ENCODE data around the gene ARHGAP4.
A peak's percentile ranks its signal among the peaks of the same experiment; 100 is the strongest.

Gene ARHGAP4

GRCh38 chrX:153925387-153925738 lies 701 bp downstream of the ARHGAP4 start:
- Histone ChIP-seq H3K9me3 (ENCODE audit: control insufficient read depth, low read length) (no peaks in the 10 kb centered on the region), H3K27ac (ENCODE audit: low read depth, low read length, severe bottlenecking) (no peak overlapping the region), H3K4me1 (ENCODE audit: control insufficient read depth, insufficient read depth, low read length, poor library complexity, severe bottlenecking) (peaks cover 14% of the 10 kb centered on the region), H3K4me3 (ENCODE audit: extremely low read depth, insufficient read depth, low read length, poor library complexity, severe bottlenecking) (peak overlapping the region; percentile 19), H3K36me3 (ENCODE audit: control insufficient read depth, insufficient read depth, low read length) (peaks cover 3% of the 10 kb centered on the region)
- WGBS, 2 experiments (ENCODE audit: insufficient coverage in 2 of 2) = 80 to 83% methylated on average over 1 of the region's 4 CpGs

GRCh38 chrX:153924149-153924861 lies 1.8 kb downstream of the ARHGAP4 start:
- no peaks in the 10 kb centered on the region for H3K9me3 ChIP-seq (ENCODE audit: control insufficient read depth, low read length)
- H3K4me3 ChIP-seq (ENCODE audit: extremely low read depth, insufficient read depth, low read length, poor library complexity, severe bottlenecking) = no peak overlapping the region
- no peak overlapping the region for H3K27ac ChIP-seq (ENCODE audit: low read depth, low read length, severe bottlenecking)
- 66 to 74% methylated on average over 7 to 10 of the region's 14 CpGs for WGBS, 2 experiments (ENCODE audit: insufficient coverage in 2 of 2)
- H3K4me1 ChIP-seq (ENCODE audit: control insufficient read depth, insufficient read depth, low read length, poor library complexity, severe bottlenecking) = peaks cover 14% of the 10 kb centered on the region
- no peaks in the 10 kb centered on the region for H3K36me3 ChIP-seq (ENCODE audit: control insufficient read depth, insufficient read depth, low read length)

- no peak overlapping the region for H3K27ac ChIP-seq (ENCODE audit: low read depth, low read length, severe bottlenecking)
- no peaks in the 10 kb centered on the region for H3K9me3 ChIP-seq (ENCODE audit: control insufficient read depth, low read length)
- no peaks in the 10 kb centered on the region for H3K36me3 ChIP-seq (ENCODE audit: control insufficient read depth, insufficient read depth, low read length)
- WGBS, 2 experiments (ENCODE audit: insufficient coverage in 2 of 2) = 73 to 91% methylated on average over 8 to 9 of the region's 25 CpGs
- H3K4me3 ChIP-seq (ENCODE audit: extremely low read depth, insufficient read depth, low read length, poor library complexity, severe bottlenecking) = no peak overlapping the region
- peaks cover 14% of the 10 kb centered on the region for H3K4me1 ChIP-seq (ENCODE audit: control insufficient read depth, insufficient read depth, low read length, poor library complexity, severe bottlenecking)
Measured at GRCh38 chrX:153922932-153923857, 2.9 kb downstream of the ARHGAP4 start.

GRCh38 chrX:153921511-153922446 lies 4.3 kb downstream of the ARHGAP4 start:
- Histone ChIP-seq H3K9me3 (ENCODE audit: control insufficient read depth, low read length) (no peaks in the 10 kb centered on the region), H3K4me3 (ENCODE audit: extremely low read depth, insufficient read depth, low read length, poor library complexity, severe bottlenecking) (no peak overlapping the region), H3K36me3 (ENCODE audit: control insufficient read depth, insufficient read depth, low read length) (no peaks in the 10 kb centered on the region), H3K27ac (ENCODE audit: low read depth, low read length, severe bottlenecking) (no peak overlapping the region), H3K4me1 (ENCODE audit: control insufficient read depth, insufficient read depth, low read length, poor library complexity, severe bottlenecking) (peaks cover 11% of the 10 kb centered on the region)
- WGBS, 2 experiments (ENCODE audit: insufficient coverage in 2 of 2) = 98% methylated on average over 7 to 10 of the region's 40 CpGs

- Histone ChIP-seq H3K9me3 (ENCODE audit: control insufficient read depth, low read length) (no peaks in the 10 kb centered on the region), H3K27ac (ENCODE audit: low read depth, low read length, severe bottlenecking) (no peak overlapping the region), H3K36me3 (ENCODE audit: control insufficient read depth, insufficient read depth, low read length) (no peaks in the 10 kb centered on the region), H3K4me1 (ENCODE audit: control insufficient read depth, insufficient read depth, low read length, poor library complexity, severe bottlenecking) (peaks cover 10% of the 10 kb centered on the region), H3K4me3 (ENCODE audit: extremely low read depth, insufficient read depth, low read length, poor library complexity, severe bottlenecking) (no peak overlapping the region)
- 87 to 96% methylated on average over 7 to 10 of the region's 16 CpGs for WGBS, 2 experiments (ENCODE audit: insufficient coverage in 2 of 2)
Measured at GRCh38 chrX:153921070-153921469, 5.0 kb downstream of the ARHGAP4 start.

- 96 to 100% methylated on average over 3 to 10 of the region's 14 CpGs for WGBS, 2 experiments (ENCODE audit: insufficient coverage in 2 of 2)
- Histone ChIP-seq H3K4me1 (ENCODE audit: control insufficient read depth, insufficient read depth, low read length, poor library complexity, severe bottlenecking) (peaks cover 8% of the 10 kb centered on the region), H3K4me3 (ENCODE audit: extremely low read depth, insufficient read depth, low read length, poor library complexity, severe bottlenecking) (no peak overlapping the region), H3K9me3 (ENCODE audit: control insufficient read depth, low read length) (no peaks in the 10 kb centered on the region), H3K36me3 (ENCODE audit: control insufficient read depth, insufficient read depth, low read length) (no peaks in the 10 kb centered on the region), H3K27ac (ENCODE audit: low read depth, low read length, severe bottlenecking) (no peak overlapping the region)
Measured at GRCh38 chrX:153920546-153920945, 5.5 kb downstream of the ARHGAP4 start.

GRCh38 chrX:153919281-153919680 lies 6.8 kb downstream of the ARHGAP4 start:
- 87 to 100% methylated on average over 4 to 7 of the region's 13 CpGs for WGBS, 2 experiments (ENCODE audit: insufficient coverage in 2 of 2)

GRCh38 chrX:153917869-153918268 lies 8.2 kb downstream of the ARHGAP4 start:
- Histone ChIP-seq H3K4me3 (ENCODE audit: extremely low read depth, insufficient read depth, low read length, poor library complexity, severe bottlenecking) (no peak overlapping the region), H3K36me3 (ENCODE audit: control insufficient read depth, insufficient read depth, low read length) (no peaks in the 10 kb centered on the region), H3K4me1 (ENCODE audit: control insufficient read depth, insufficient read depth, low read length, poor library complexity, severe bottlenecking) (no peaks in the 10 kb centered on the region), H3K27ac (ENCODE audit: low read depth, low read length, severe bottlenecking) (no peak overlapping the region), H3K9me3 (ENCODE audit: control insufficient read depth, low read length) (no peaks in the 10 kb centered on the region)
- 90 to 94% methylated on average over 4 to 6 of the region's 6 CpGs for WGBS, 2 experiments (ENCODE audit: insufficient coverage in 2 of 2)

More at GRCh38 chrX:153919281-153919680, 6.8 kb downstream of the ARHGAP4 start:
- H3K4me1 ChIP-seq (ENCODE audit: control insufficient read depth, insufficient read depth, low read length, poor library complexity, severe bottlenecking) = peaks cover under 1% of the 10 kb centered on the region
- H3K9me3 ChIP-seq (ENCODE audit: control insufficient read depth, low read length) = no peaks in the 10 kb centered on the region
- H3K4me3 ChIP-seq (ENCODE audit: extremely low read depth, insufficient read depth, low read length, poor library complexity, severe bottlenecking) = no peak overlapping the region
- no peaks in the 10 kb centered on the region for H3K36me3 ChIP-seq (ENCODE audit: control insufficient read depth, insufficient read depth, low read length)
- no peak overlapping the region for H3K27ac ChIP-seq (ENCODE audit: low read depth, low read length, severe bottlenecking)

GRCh38 chrX:153913701-153914100 lies 12.4 kb downstream of the ARHGAP4 start:
- Histone ChIP-seq H3K4me3 (ENCODE audit: extremely low read depth, insufficient read depth, low read length, poor library complexity, severe bottlenecking) (no peak overlapping the region), H3K9me3 (ENCODE audit: control insufficient read depth, low read length) (no peaks in the 10 kb centered on the region), H3K4me1 (ENCODE audit: control insufficient read depth, insufficient read depth, low read length, poor library complexity, severe bottlenecking) (no peaks in the 10 kb centered on the region), H3K27ac (ENCODE audit: low read depth, low read length, severe bottlenecking) (no peak overlapping the region), H3K36me3 (ENCODE audit: control insufficient read depth, insufficient read depth, low read length) (no peaks in the 10 kb centered on the region)
- WGBS, 2 experiments (ENCODE audit: insufficient coverage in 2 of 2) = 81 to 97% methylated on average over 5 to 13 of the region's 17 CpGs

- H3K36me3 ChIP-seq (ENCODE audit: control insufficient read depth, insufficient read depth, low read length) = no peaks in the 10 kb centered on the region
- WGBS, 2 experiments (ENCODE audit: insufficient coverage in 2 of 2) = 72 to 90% methylated on average over 2 to 6 of the region's 17 CpGs
- H3K27ac ChIP-seq (ENCODE audit: low read depth, low read length, severe bottlenecking) = no peak overlapping the region
- H3K4me3 ChIP-seq (ENCODE audit: extremely low read depth, insufficient read depth, low read length, poor library complexity, severe bottlenecking) = no peak overlapping the region
- H3K4me1 ChIP-seq (ENCODE audit: control insufficient read depth, insufficient read depth, low read length, poor library complexity, severe bottlenecking) = no peaks in the 10 kb centered on the region
- no peaks in the 10 kb centered on the region for H3K9me3 ChIP-seq (ENCODE audit: control insufficient read depth, low read length)
Measured at GRCh38 chrX:153913211-153913610, 12.9 kb downstream of the ARHGAP4 start.
